ENCODE measurements around the gene PPP1R15A.
"Not testable (repeated sequence)": the region's sequence is repeated elsewhere in the genome, so short reads cannot be mapped to it uniquely, and the experiment has no call there.

Gene PPP1R15A

DNA sequence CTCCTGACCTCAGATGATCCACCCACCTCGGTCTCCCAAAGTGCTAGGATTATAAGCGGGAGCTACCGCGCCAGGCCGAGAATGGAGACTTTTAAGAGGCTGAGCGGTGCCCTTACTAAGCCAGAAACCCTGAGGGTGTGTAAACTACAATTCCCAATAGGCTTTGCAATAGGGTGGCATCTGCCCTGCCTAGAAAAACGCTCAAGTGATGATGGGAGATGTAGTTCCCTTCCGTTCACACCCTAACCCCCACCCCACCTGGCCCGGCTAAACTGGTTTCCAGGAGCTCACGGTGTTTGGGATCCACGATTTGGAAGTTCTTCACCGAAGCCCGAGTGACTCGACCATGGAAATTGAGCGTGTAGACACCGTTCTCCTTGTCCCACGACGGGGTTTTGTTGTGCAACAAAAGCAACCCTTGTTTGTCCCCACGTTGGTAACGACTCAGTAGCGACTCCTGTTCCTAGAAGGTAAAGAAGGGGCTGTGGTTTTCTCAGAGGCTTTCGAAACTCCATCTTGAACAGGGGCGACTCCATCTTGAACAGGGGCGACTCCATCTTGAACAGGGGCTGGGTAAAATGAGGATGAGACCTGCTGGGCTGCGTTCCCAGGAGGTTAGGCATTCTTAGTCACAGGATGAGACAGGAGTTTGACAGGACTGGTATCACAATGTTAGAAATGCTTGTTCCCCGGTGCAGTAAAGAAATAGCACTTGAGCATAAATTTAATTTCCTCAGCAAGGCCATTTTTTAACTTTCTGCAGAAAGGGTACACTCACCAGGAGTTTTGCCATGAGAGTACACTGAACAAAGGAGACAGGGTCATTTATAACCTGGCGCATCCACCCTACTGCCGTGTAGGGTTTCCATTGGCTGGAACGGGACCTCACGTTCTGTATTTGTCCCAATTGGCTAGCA is 9.8 kb downstream of the PPP1R15A start:
- TF ChIP-seq, protein P1, sequence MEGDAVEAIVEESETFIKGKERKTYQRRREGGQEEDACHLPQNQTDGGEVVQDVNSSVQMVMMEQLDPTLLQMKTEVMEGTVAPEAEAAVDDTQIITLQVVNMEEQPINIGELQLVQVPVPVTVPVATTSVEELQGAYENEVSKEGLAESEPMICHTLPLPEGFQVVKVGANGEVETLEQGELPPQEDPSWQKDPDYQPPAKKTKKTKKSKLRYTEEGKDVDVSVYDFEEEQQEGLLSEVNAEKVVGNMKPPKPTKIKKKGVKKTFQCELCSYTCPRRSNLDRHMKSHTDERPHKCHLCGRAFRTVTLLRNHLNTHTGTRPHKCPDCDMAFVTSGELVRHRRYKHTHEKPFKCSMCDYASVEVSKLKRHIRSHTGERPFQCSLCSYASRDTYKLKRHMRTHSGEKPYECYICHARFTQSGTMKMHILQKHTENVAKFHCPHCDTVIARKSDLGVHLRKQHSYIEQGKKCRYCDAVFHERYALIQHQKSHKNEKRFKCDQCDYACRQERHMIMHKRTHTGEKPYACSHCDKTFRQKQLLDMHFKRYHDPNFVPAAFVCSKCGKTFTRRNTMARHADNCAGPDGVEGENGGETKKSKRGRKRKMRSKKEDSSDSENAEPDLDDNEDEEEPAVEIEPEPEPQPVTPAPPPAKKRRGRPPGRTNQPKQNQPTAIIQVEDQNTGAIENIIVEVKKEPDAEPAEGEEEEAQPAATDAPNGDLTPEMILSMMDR (IDR thresholded peaks at IDR 0.05; ENCODE audit: insufficient read depth, low read length, poor library complexity, severe bottlenecking): no peak
- TF ChIP-seq EZH2phosphoT487 (conservative IDR thresholded peaks at IDR 0.05; ENCODE audit: low read length): no peak
- no peaks in the 10 kb centered on the region for H3K9me2 ChIP-seq (replicated peaks; ENCODE audit: insufficient read depth, low read length)
- no peaks in the 10 kb centered on the region for H3K27me3 ChIP-seq (ENCODE audit: low read length)
- peaks cover 42% of the 10 kb centered on the region for H3F3A ChIP-seq (ENCODE audit: insufficient read depth)
- H3K36me3 ChIP-seq (ENCODE audit: low read length): peaks cover 4% of the 10 kb centered on the region; the same call in 1 of the 2 replicates
- no peak overlapping the region for H3K4me3 ChIP-seq (ENCODE audit: insufficient read depth, low read length, poor library complexity, severe bottlenecking)
- no peak overlapping the region for H2AFZ ChIP-seq (ENCODE audit: low read depth, low read length, severe bottlenecking)
- H3K27ac ChIP-seq (ENCODE audit: low read depth, low read length): 0 out of 2 replicates have a peak overlapping the region, but pooled peaks have one; percentile 27
- no peaks in the 10 kb centered on the region for H3K79me2 ChIP-seq (ENCODE audit: insufficient read depth, low read length)
- H3K9me3 ChIP-seq (ENCODE audit: insufficient read depth, low read length): peaks cover 10% of the 10 kb centered on the region; the same call in 1 of the 2 replicates
- H4K20me1 ChIP-seq (ENCODE audit: low read depth, low read length): no peaks in the 10 kb centered on the region
- H3K4me2 ChIP-seq (ENCODE audit: low read depth, low read length, poor library complexity, severe bottlenecking): no peak overlapping the region
- no peak overlapping the region for H3K9ac ChIP-seq (ENCODE audit: low read length)

DNA sequence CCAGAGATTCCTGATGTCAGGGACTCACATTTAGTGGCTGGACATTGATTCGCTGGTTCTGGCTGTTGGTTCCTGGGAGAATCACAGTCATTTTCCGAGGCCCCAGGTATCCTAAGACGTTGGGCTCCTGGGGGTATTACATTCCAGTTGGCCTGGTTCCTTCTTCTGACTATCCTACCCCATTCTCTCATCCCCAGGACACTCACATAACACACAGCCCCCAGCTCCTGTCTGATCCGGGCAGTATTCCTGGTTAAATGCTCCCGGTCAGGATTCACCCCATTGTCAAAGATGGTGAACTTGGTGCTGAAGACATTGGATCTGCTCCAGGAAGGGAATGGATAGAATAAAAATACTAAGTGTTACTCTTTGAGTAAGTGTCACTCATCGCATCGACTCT is 11.5 kb downstream of the PPP1R15A start:
- Histone ChIP-seq H3K9me2 (replicated peaks; ENCODE audit: insufficient read depth, low read length) (no peaks in the 10 kb centered on the region), H3K27me3 (ENCODE audit: low read length) (no peaks in the 10 kb centered on the region), H3K9me3 (ENCODE audit: insufficient read depth, low read length) (peaks cover 10% of the 10 kb centered on the region; the same call in 1 of the 2 replicates), H3K4me3 (ENCODE audit: insufficient read depth, low read length, poor library complexity, severe bottlenecking) (no peak overlapping the region), H3K27ac (ENCODE audit: low read depth, low read length) (no peak overlapping the region), H3K79me2 (ENCODE audit: insufficient read depth, low read length) (no peaks in the 10 kb centered on the region), H3K4me2 (ENCODE audit: low read depth, low read length, poor library complexity, severe bottlenecking) (no peak overlapping the region), H3K9ac (ENCODE audit: low read length) (no peak overlapping the region), H3F3A (ENCODE audit: insufficient read depth) (peaks cover 27% of the 10 kb centered on the region), H2AFZ (ENCODE audit: low read depth, low read length, severe bottlenecking) (no peak overlapping the region), H3K36me3 (ENCODE audit: low read length) (peaks cover 4% of the 10 kb centered on the region; the same call in 1 of the 2 replicates), H4K20me1 (ENCODE audit: low read depth, low read length) (no peaks in the 10 kb centered on the region)
- no peak for TF ChIP-seq EZH2phosphoT487 (conservative IDR thresholded peaks at IDR 0.05; ENCODE audit: low read length)
- TF ChIP-seq, protein P1 (IDR thresholded peaks at IDR 0.05; ENCODE audit: insufficient read depth, low read length, poor library complexity, severe bottlenecking): no peak

DNA sequence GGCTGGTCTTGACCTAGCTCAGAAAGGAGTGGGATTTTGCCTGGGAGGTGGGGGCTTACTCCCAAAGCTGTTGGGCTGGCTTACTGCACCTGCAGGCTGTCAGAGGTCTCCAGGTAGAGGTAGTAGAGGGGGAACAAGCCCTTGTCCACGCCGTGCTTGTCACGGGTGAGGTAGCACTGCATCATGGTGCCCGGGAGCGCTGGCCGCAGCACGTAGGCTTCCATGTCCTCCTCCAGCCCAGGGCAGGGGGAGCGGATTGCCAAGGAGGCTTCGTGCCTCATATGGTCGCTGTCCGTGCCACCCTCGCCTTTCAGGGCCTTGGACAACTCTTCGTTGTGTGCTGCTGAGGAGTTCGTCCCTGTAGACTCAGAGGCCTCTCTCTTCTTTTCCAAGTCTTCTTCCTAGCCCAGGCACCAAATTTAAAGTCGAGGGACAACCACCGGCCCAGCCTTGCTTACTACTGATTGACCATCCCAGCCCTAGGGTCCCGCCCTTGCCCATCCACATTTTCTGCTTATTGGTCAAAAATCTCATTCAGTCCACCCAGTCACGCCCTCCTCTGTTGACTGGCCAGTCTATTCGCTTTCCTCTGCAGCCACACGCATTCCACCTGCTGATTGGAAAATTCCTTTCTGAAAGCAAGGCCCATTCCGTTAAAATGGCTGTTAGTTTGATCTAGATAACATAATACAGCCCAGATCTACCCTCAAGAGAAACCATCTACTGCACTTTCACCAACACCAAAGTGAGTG is 15.8 kb downstream of the PPP1R15A start:
- Histone ChIP-seq H4K20me1 (ENCODE audit: low read depth, low read length) (no peaks in the 10 kb centered on the region), H3K36me3 (ENCODE audit: low read length) (no peaks in the 10 kb centered on the region), H3K27me3 (ENCODE audit: low read length) (no peaks in the 10 kb centered on the region), H3K27ac (ENCODE audit: low read depth, low read length) (no peak overlapping the region), H3K9me2 (replicated peaks; ENCODE audit: insufficient read depth, low read length) (no peaks in the 10 kb centered on the region), H3K9ac (ENCODE audit: low read length) (no peak overlapping the region), H2AFZ (ENCODE audit: low read depth, low read length, severe bottlenecking) (no peak overlapping the region), H3F3A (ENCODE audit: insufficient read depth) (no peaks in the 10 kb centered on the region), H3K4me3 (ENCODE audit: insufficient read depth, low read length, poor library complexity, severe bottlenecking) (no peak overlapping the region), H3K9me3 (ENCODE audit: insufficient read depth, low read length) (no peaks in the 10 kb centered on the region), H3K4me2 (ENCODE audit: low read depth, low read length, poor library complexity, severe bottlenecking) (no peak overlapping the region), H3K79me2 (ENCODE audit: insufficient read depth, low read length) (no peaks in the 10 kb centered on the region)
- TF ChIP-seq EZH2phosphoT487 (conservative IDR thresholded peaks at IDR 0.05; ENCODE audit: low read length): no peak
- TF ChIP-seq, protein P1 (IDR thresholded peaks at IDR 0.05; ENCODE audit: insufficient read depth, low read length, poor library complexity, severe bottlenecking): no peak

DNA sequence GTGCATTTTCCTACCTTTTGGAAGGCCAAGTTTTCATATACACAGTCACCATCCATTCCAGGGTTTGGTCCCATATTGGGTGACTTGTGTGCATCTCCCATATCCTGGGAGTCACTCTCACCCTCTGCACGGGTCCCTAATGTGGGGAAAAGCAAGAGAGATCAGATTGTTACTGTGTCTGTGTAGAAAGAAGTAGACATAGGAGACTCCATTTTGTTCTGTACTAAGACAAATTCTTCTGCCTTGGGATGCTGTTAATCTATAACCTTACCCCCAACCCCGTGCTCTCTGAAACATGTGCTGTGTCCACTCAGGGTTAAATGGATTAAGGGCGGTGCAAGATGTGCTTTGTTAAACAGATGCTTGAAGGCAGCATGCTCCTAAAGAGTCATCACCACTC is 17.3 kb downstream of the PPP1R15A start:
- not testable (repeated sequence) for H4K20me1 ChIP-seq (ENCODE audit: low read depth, low read length); H3K9me3 ChIP-seq (ENCODE audit: insufficient read depth, low read length); H3K27me3 ChIP-seq (ENCODE audit: low read length); H3K4me3 ChIP-seq (ENCODE audit: insufficient read depth, low read length, poor library complexity, severe bottlenecking); H3K9ac ChIP-seq (ENCODE audit: low read length); H3K36me3 ChIP-seq (ENCODE audit: low read length); H3F3A ChIP-seq (ENCODE audit: insufficient read depth); H3K27ac ChIP-seq (ENCODE audit: low read depth, low read length); H3K9me2 ChIP-seq (replicated peaks; ENCODE audit: insufficient read depth, low read length); H3K4me2 ChIP-seq (ENCODE audit: low read depth, low read length, poor library complexity, severe bottlenecking); H3K79me2 ChIP-seq (ENCODE audit: insufficient read depth, low read length); H2AFZ ChIP-seq (ENCODE audit: low read depth, low read length, severe bottlenecking)
